Ovary (tissue), 9 donors: ENCODE results near the gene VIM. TPM values are rescaled to one million over a fixed set of nuclear protein-coding genes. Genes with fewer than 3 reads are reported as not detected.

Experiments
- DNase-seq, 5 donors: peaks; one replicate each; pipeline ENCODE4 v3.0.0-alpha.2; 2019 to 2020
- H3K27ac ChIP-seq, 2 donors: fragments of 200-600 bp; one replicate each; pipeline versions ENCODE4 v1.5.1 to v1.8.0; 2019 to 2022
- H3K27me3 ChIP-seq: fragments of 200-600 bp; one replicate; pipeline ENCODE4 v1.8.0; 2022
- H3K36me3 ChIP-seq: fragments of 200-600 bp; sonication (generic); one replicate; pipeline ENCODE4 v1.5.1; 2019
- H3K4me1 ChIP-seq: one replicate; pipeline ENCODE4 v1.8.1; 2013; ENCODE audit warnings: mild to moderate bottlenecking, moderate library complexity; ENCODE audit not compliant: insufficient read depth
- H3K4me3 ChIP-seq: fragments of 200-600 bp; sonication (generic); one replicate; pipeline ENCODE4 v1.5.1; 2017
- H3K9me3 ChIP-seq, 2 donors: fragments of 200-600 bp in 1 of 2; sonication (generic) in 1 of 2; one replicate each; pipeline versions ENCODE4 v1.5.1 to v1.8.1; 2013 to 2019; ENCODE audit warnings: mild to moderate bottlenecking in 1 of 2, moderate library complexity in 1 of 2
- EP300 ChIP-seq: sonication (generic); formaldehyde crosslinking; IDR thresholded peaks from one replicate; pipeline ENCODE4 v1.6.1; 2017; ENCODE audit warnings: antibody characterized with exemption
- POLR2A ChIP-seq: fragments of 450-650 bp; IDR thresholded peaks from one replicate; pipeline ENCODE4 v1.6.1; 2017; ENCODE audit warnings: antibody characterized with exemption, mild to moderate bottlenecking, moderate library complexity
- WGBS, 3 donors: extraction: QIAGEN DNeasy Blood & Tissue Kit in 1 of 3; methylation state at CpG; one replicate each; pipeline versions ENCODE4 v1.1.5 to v1.1.7; 2013 to 2017; 5-methylcytosine and 5-hydroxymethylcytosine counted together
- intact Hi-C, 4 donors: fragments of 100-400 bp; cut with DNase I; formaldehyde crosslinking; loops; one replicate each; pipeline versions ENCODE4 v1.11.0 to v1.15.1; 2022 to 2023
- polyA plus RNA-seq, 2 donors: library from polyadenylated mRNA; stranded (reverse); fragments of 200-250 nt in 1 of 2; fragments of 350-450 nt in 1 of 2; fragmentation: Illumina TruSeq in 1 of 2; extraction: RNeasy Lipid Tissue Mini Kit (QIAGEN cat#74804) in 1 of 2; gene quantifications; one replicate each; pipeline ENCODE4 v1.2.3, GENCODE V29; 2013 to 2014
- total RNA-seq, 7 donors: library from RNA; depleted of rRNA in 2 of 7; stranded (reverse); fragments of >200 nt in 2 of 7; fragmentation: NEBNext Ultra II Directional in 3 of 7; extraction: Animal tissue kit (Norgen Biotek cat#: 25700) in 3 of 7; gene quantifications; one replicate each; pipeline versions ENCODE4 v1.1.0 to v1.2.4, GENCODE V29; 2016 to 2023
- TF ChIP-seq, protein P1 (sequence below), 3 donors: fragments of 450-650 bp in 2 of 3; fragments of 200-600 bp in 1 of 3; IDR thresholded peaks; one replicate each; pipeline versions ENCODE4 v1.5.1 to v1.8.0; 2016 to 2022; ENCODE audit warnings: antibody characterized with exemption in 3 of 3, mild to moderate bottlenecking in 1 of 3
- donor health status: DM: no; HTN: no; CAD: no; lungs with moderate emphysema.
- donor health status: DM: no; HTN: no; CAD: no.
- donor health status: Bipolar disorder and iron deficiency.
- donor health status: DM: yes; HTN: yes; CAD: no.
- donor health status: DM: no; HTN: no; CAD: no.
- donor health status: DM: yes; HTN: yes; CAD: no.

Gene VIM
- total and polyA plus RNA-seq, 9 donors: 2,370 to 6,135 (median 4,661) TPM

DNA sequence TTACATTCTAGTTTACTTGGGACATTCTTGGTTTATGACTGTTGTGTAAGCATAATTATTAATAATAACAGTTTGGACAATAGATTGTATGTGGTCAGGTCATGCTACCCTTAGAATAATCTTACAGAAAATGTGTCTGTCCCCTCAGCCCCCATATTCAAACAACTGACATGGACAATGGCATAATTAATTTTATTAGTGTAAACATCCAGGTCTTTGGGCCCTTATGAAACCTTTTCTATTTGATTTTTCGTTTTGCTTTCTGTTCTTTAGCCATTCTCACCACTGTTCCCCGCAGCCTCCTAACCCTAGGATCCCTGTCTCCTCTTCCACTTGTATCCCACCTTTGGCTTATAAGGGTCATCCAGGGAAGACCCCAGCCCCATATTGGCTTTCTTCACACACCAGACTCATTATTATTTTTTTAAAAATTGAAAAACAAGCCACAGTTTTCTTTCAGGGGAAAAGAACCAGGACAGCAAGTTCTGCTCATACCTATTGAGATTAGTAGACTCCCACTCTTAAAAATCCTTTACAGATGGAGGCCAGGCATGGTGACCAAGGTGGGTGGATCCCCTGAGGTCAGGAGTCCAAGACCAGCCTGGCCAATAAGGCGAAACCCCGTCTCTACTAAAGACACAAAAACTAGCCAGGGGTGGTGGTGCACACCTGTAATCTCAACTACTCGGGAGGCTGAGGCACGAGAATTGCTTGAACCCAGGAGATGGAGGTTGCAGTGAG is 11.5 kb downstream of the VIM start:
- Histone ChIP-seq H3K27me3 (no peaks in the 10 kb centered on the region), H3K4me3 (no peak overlapping the region), H3K36me3 (no peaks in the 10 kb centered on the region), H3K27ac (no peak overlapping the region), H3K9me3 (no peaks in the 10 kb centered on the region), H3K4me1 (peaks cover 6% of the 10 kb centered on the region)
- WGBS, 3 donors: 83 to 89% (median 88%) methylated on average over 6 of the region's 6 CpGs
- no peak for TF ChIP-seq POLR2A
- TF ChIP-seq EP300: no peak
- TF ChIP-seq, protein P1, sequence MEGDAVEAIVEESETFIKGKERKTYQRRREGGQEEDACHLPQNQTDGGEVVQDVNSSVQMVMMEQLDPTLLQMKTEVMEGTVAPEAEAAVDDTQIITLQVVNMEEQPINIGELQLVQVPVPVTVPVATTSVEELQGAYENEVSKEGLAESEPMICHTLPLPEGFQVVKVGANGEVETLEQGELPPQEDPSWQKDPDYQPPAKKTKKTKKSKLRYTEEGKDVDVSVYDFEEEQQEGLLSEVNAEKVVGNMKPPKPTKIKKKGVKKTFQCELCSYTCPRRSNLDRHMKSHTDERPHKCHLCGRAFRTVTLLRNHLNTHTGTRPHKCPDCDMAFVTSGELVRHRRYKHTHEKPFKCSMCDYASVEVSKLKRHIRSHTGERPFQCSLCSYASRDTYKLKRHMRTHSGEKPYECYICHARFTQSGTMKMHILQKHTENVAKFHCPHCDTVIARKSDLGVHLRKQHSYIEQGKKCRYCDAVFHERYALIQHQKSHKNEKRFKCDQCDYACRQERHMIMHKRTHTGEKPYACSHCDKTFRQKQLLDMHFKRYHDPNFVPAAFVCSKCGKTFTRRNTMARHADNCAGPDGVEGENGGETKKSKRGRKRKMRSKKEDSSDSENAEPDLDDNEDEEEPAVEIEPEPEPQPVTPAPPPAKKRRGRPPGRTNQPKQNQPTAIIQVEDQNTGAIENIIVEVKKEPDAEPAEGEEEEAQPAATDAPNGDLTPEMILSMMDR (IDR thresholded peaks at IDR 0.05): no peak
- DNase-seq: no peak
- intact Hi-C loops: loop anchor here in 1 of 4 donors (5.0 kb wide), 1 partner anchor 347 kb away; no protein-coding TSS in a partner anchor

DNA sequence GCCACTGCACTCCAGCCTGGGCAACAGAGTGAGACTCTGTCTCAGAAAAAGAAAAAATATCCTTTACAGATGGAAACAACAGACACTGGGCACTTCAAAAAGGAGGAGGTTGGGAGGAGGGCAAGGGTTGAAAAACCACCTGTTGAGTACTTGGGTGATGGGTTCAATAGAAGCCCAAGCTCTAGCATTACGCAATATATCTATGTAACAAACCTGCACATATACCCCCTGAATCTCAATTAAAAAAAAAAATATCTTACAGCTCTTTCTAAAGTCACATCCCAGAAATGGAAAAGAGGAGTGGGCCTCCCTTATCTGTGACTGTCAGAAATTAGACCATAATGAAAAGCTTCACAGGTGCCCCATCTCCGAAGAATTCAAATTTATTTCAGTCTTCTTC is 12.1 kb downstream of the VIM start:
- no peak for DNase-seq
- H3K9me3 ChIP-seq: no peaks in the 10 kb centered on the region
- H3K27me3 ChIP-seq: no peaks in the 10 kb centered on the region
- WGBS, 3 donors: 81 to 91% (median 88%) methylated on average over 2 of the region's 2 CpGs
- no peak overlapping the region for H3K4me3 ChIP-seq
- TF ChIP-seq POLR2A (no peak), EP300 (no peak)
- TF ChIP-seq, protein P1 (IDR thresholded peaks at IDR 0.05): no peak
- H3K27ac ChIP-seq: no peak overlapping the region
- intact Hi-C loops: no loop called here
- peaks cover 3% of the 10 kb centered on the region for H3K4me1 ChIP-seq
- no peaks in the 10 kb centered on the region for H3K36me3 ChIP-seq

DNA sequence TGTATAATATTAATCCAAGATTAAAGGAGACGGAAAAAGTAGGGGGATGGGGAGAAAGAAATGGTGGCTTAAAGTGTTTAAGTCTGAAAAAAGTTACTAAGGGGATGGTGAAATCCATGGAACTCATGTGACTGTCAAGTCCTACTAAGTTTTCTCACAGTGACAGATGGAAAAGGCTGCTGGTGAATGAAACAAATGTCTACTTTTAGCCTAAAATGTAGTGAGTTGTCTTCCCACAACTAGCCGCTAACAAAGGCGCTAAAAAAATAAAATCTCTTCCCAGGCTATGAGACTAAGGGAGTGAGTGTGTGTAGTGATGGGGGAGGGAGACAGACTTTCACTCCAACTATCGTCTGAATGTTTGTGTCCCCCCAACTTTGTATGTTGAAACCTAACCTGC is 12.6 kb downstream of the VIM start:
- Histone ChIP-seq H3K27ac (no peak overlapping the region), H3K4me1 (peaks cover 2% of the 10 kb centered on the region), H3K9me3 (no peaks in the 10 kb centered on the region), H3K4me3 (no peak overlapping the region), H3K36me3 (no peaks in the 10 kb centered on the region), H3K27me3 (no peaks in the 10 kb centered on the region)
- WGBS, 3 donors: 74 to 85% (median 77%) methylated on average over 4 of the region's 4 CpGs
- DNase-seq: no peak
- intact Hi-C loops: no loop called here
- no peak for TF ChIP-seq EP300
- TF ChIP-seq, protein P1 (IDR thresholded peaks at IDR 0.05): no peak
- TF ChIP-seq POLR2A: no peak

DNA sequence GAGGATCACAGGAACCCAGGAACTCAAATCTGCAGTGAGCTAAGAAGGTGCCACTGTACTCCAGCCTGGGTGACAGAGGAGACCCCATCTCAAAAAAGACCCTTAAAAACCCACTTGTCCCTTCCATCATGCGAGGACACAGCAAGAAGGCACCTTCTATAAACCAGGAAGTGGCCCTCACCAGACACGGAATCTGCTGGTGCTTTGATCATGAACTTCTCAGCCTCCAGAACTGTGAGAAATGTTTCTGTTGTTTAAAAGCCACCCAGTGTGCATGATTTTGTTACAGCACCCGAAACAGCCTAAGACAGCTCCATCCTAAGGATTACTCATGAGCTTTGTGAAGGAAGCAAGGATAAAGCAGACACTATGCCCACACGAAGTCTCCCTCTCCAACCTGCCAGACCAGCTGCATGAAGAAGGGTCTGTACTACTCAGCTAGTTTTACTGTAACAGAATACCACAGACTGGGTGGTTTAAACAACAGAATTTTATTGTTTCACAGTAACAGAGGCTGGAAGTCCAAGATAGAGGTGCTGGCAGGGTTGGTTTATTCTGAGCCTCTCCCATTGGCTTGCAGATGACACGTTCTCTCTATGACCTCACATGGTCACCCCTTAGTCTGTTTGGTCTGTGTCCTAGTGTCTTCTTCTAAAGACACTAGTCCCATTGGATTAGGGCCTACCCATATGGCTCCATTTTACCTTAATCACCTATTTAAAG is 13.7 kb downstream of the VIM start:
- no peaks in the 10 kb centered on the region for H3K9me3 ChIP-seq
- no peak for DNase-seq
- no peaks in the 10 kb centered on the region for H3K27me3 ChIP-seq
- intact Hi-C loops: no loop called here
- H3K36me3 ChIP-seq: no peaks in the 10 kb centered on the region
- WGBS, 3 donors: 92 to 96% (median 94%) methylated on average over 5 of the region's 5 CpGs
- H3K27ac ChIP-seq: no peak overlapping the region
- peaks cover 2% of the 10 kb centered on the region for H3K4me1 ChIP-seq
- no peak overlapping the region for H3K4me3 ChIP-seq
- no peak for TF ChIP-seq EP300
- TF ChIP-seq, protein P1 (IDR thresholded peaks at IDR 0.05): no peak
- TF ChIP-seq POLR2A: no peak
